GM19239 (cell line): Measurements from ENCODE around the gene CYGB.
"Not testable (repeated sequence)": the region's sequence is repeated elsewhere in the genome, so short reads cannot be mapped to it uniquely, and the experiment has no call there.

Source experiments
- DNase-seq: peaks from one replicate; pipeline ENCODE4 v3.0.0; 2011; ENCODE audit warnings: low spot score; ENCODE audit not compliant: insufficient read length
- FAIRE-seq: peaks from 2 replicates; lab custom pipeline; 2011; peaks lifted over from hg19 to GRCh38; lab: Jason Lieb, UNC

Gene CYGB

GRCh38 chr17:76528156-76528527 is 9.4 kb downstream of the CYGB start:
- peak; percentile 47 for FAIRE-seq
- DNase-seq: no peak

- DNase-seq (no peak), FAIRE-seq (no peak)
These were observed 9.9 kb downstream of the CYGB start for GRCh38 chr17:76527430-76528111.

GRCh38 chr17:76527016-76527415 is 10.5 kb downstream of the CYGB start:
- not testable (repeated sequence) for FAIRE-seq, DNase-seq

- FAIRE-seq, DNase-seq: not testable (repeated sequence)
These were observed 12.0 kb downstream of the CYGB start for GRCh38 chr17:76525513-76525833.

GRCh38 chr17:76524598-76525512 is 12.7 kb downstream of the CYGB start:
- FAIRE-seq: no peak
- DNase-seq: no peak

GRCh38 chr17:76523084-76524037 is 14.1 kb downstream of the CYGB start:
- DNase-seq: no peak
- FAIRE-seq: peak; percentile 11

GRCh38 chr17:76521683-76522082 is 15.8 kb downstream of the CYGB start:
- not testable (repeated sequence) for FAIRE-seq, DNase-seq

GRCh38 chr17:76521262-76521661 is 16.2 kb downstream of the CYGB start:
- FAIRE-seq: no peak

GRCh38 chr17:76519048-76519966 is 18.2 kb downstream of the CYGB start:
- FAIRE-seq (no peak), DNase-seq (no peak)

More at GRCh38 chr17:76521262-76521661, 16.2 kb downstream of the CYGB start:
- no peak for DNase-seq

GRCh38 chr17:76517638-76518038 is 19.9 kb downstream of the CYGB start:
- FAIRE-seq (no peak), DNase-seq (no peak)

- peak; percentile 96 for FAIRE-seq
- DNase-seq: no peak
These were observed 22.1 kb downstream of the CYGB start for GRCh38 chr17:76515274-76515949.

GRCh38 chr17:76514355-76514754 is 23.2 kb downstream of the CYGB start:
- not testable (repeated sequence) for DNase-seq, FAIRE-seq

- DNase-seq (no peak), FAIRE-seq (no peak)
These were observed 24.2 kb downstream of the CYGB start for GRCh38 chr17:76513306-76513692.

GRCh38 chr17:76512366-76513305 is 24.9 kb downstream of the CYGB start:
- FAIRE-seq (no peak), DNase-seq (no peak)

- FAIRE-seq (no peak), DNase-seq (no peak)
These were observed 25.7 kb downstream of the CYGB start for GRCh38 chr17:76511668-76512365.

- no peak for FAIRE-seq
- no peak for DNase-seq
These were observed 26.7 kb downstream of the CYGB start for GRCh38 chr17:76510831-76511244.

- FAIRE-seq: not testable (repeated sequence)
These were observed 28.9 kb downstream of the CYGB start for GRCh38 chr17:76508472-76509063.

More at GRCh38 chr17:76508472-76509063, 28.9 kb downstream of the CYGB start:
- DNase-seq: not testable (repeated sequence)
